ENCODE results near the gene MPRIP. TPM values are rescaled to one million over a fixed set of nuclear protein-coding genes. Genes with fewer than 3 reads are reported as not detected.

MPRIP gene
- total RNA-seq, 1 experiment from 2014 or later, result 132 TPM

DNA sequence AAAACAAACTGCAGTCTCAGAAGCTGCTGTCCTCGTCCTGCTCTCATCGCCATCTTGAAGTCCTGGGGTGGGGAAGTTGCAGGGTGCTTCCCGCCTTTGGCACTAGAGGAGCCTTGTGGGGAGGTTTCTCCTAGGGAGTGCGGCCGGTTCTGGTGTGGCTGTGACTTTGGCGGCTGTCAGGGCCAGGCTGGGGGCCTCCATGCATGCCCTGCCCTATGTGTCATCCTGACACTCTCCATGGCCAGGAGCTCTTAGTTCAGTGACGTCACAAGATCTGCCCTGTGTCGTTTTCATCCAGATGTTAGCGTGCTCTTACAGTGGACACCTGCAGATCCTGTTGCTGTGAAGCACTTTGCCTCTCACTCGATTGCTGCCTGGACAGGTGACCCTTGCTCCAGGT, 114.3 kb downstream of the MPRIP start:
- Histone ChIP-seq H3K23ac (ENCODE audit: insufficient read length, low read depth, low read length) (no peak overlapping the region), H4K91ac (ENCODE audit: insufficient read length, low read depth, low read length) (no peak overlapping the region), H3K23me2 (ENCODE audit: insufficient read length, low read depth, low read length, poor library complexity, severe bottlenecking) (no peaks in the 10 kb centered on the region), H3K18ac (ENCODE audit: insufficient read length, low read depth, low read length) (no peak overlapping the region), H3K27me3 (ENCODE audit: insufficient read depth, low read length) (no peaks in the 10 kb centered on the region), H3K79me2 (ENCODE audit: insufficient read depth, low read length) (no peaks in the 10 kb centered on the region), H2AK5ac (ENCODE audit: insufficient read length, low read length) (no peak overlapping the region), H3K79me1 (ENCODE audit: insufficient read depth, low read depth, low read length, poor library complexity, severe bottlenecking) (no peaks in the 10 kb centered on the region), H2BK20ac (ENCODE audit: low read depth, low read length, poor library complexity, severe bottlenecking) (no peak overlapping the region), H4K20me1 (ENCODE audit: control insufficient read depth, insufficient read depth, insufficient read length) (no peaks in the 10 kb centered on the region), H3K27ac (ENCODE audit: insufficient read length, low read depth, low read length) (no peak overlapping the region), H3K9me3 (ENCODE audit: control insufficient read depth, low read depth, low read length) (no peaks in the 10 kb centered on the region), H2BK5ac (ENCODE audit: insufficient read length, low read length) (no peak overlapping the region), H3K4me2 (ENCODE audit: insufficient read depth, insufficient read length, low read length) (no peak overlapping the region), H2BK15ac (ENCODE audit: low read depth, low read length) (no peak overlapping the region), H3K4ac (ENCODE audit: low read depth, low read length) (no peak overlapping the region), H3K56ac (ENCODE audit: insufficient read length, low read depth, low read length) (no peak overlapping the region), H2BK12ac (ENCODE audit: insufficient read length, low read depth, low read length) (no peak overlapping the region), H2BK120ac (ENCODE audit: low read depth, low read length, poor library complexity, severe bottlenecking) (no peak overlapping the region), H3T11ph (ENCODE audit: low read length) (no peak overlapping the region), H3K9ac (ENCODE audit: extremely low read depth, insufficient read length, low read length) (no peak overlapping the region), H3K4me1 (ENCODE audit: insufficient read depth, low read length) (no peaks in the 10 kb centered on the region), H3K14ac (ENCODE audit: insufficient read depth, low read length) (no peak overlapping the region), H2AFZ (ENCODE audit: low read length) (no peak overlapping the region), H4K5ac (ENCODE audit: insufficient read length, low read depth, low read length) (no peak overlapping the region), H4K8ac (replicated peaks; ENCODE audit: insufficient read length, low read depth, low read length) (no peak overlapping the region)
- WGBS (ENCODE audit: extremely low coverage, insufficient read length, low lambda C conversion rate), result no CpG with 5 or more reads among the region's 10 CpGs
- Mint-ChIP-seq H3K9me3 (no peaks in the 10 kb centered on the region), H3K4me3 (no peak overlapping the region), H3K36me3 (ENCODE audit: insufficient read depth in 1 of 3, low read depth in 3 of 3) (peaks cover 31 to 72% (median 70%) of the 10 kb centered on the region in 3 experiments), H3K27me3 (ENCODE audit: low read depth) (no peaks in the 10 kb centered on the region), H3K27ac (no peak overlapping the region; a peak in 1 of 7 replicates), H3K4me1 (no peaks in the 10 kb centered on the region)
- TF ChIP-seq, protein P1, sequence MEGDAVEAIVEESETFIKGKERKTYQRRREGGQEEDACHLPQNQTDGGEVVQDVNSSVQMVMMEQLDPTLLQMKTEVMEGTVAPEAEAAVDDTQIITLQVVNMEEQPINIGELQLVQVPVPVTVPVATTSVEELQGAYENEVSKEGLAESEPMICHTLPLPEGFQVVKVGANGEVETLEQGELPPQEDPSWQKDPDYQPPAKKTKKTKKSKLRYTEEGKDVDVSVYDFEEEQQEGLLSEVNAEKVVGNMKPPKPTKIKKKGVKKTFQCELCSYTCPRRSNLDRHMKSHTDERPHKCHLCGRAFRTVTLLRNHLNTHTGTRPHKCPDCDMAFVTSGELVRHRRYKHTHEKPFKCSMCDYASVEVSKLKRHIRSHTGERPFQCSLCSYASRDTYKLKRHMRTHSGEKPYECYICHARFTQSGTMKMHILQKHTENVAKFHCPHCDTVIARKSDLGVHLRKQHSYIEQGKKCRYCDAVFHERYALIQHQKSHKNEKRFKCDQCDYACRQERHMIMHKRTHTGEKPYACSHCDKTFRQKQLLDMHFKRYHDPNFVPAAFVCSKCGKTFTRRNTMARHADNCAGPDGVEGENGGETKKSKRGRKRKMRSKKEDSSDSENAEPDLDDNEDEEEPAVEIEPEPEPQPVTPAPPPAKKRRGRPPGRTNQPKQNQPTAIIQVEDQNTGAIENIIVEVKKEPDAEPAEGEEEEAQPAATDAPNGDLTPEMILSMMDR (conservative IDR thresholded peaks at IDR 0.05), result no peak
- no peak for DNase-seq

Data from H9 (cell line).